ENCODE measurements around the gene BUB1B. TPM values are rescaled to one million over a fixed set of nuclear protein-coding genes. Genes with fewer than 3 reads are reported as not detected.

BUB1B gene
- total and polyA plus RNA-seq, 9 of the 15 experiments (the other 6 are each of a cell fraction or from before 2014, with no cell fraction given) = 28.7 to 113 (median 82.2) TPM

- TF ChIP-seq MGA (IDR thresholded peaks at IDR 0.05) (peak; percentile 68), CREB3 (tag; conservative IDR thresholded peaks at IDR 0.05; ENCODE audit: low read depth) (peak; percentile 76; the same call in 1 of the 2 replicates), ZNF764 (CRISPR knock-in tag; IDR thresholded peaks at IDR 0.05; ENCODE audit: low read depth) (no peak), ATF1 (CRISPR knock-in tag; IDR thresholded peaks at IDR 0.05) (no peak), ATF1 (tag; IDR thresholded peaks at IDR 0.05) (0 out of 2 replicates have a peak, but pooled peaks have one; percentile 18), COPS2 (conservative IDR thresholded peaks at IDR 0.05) (no peak), CTCFL (IDR thresholded peaks at IDR 0.05; ENCODE audit: borderline replicate concordance, insufficient read depth, low read depth, low read length, poor library complexity, severe bottlenecking) (no peak), TRIM28 (IDR thresholded peaks at IDR 0.05) (0 out of 2 replicates have a peak, but pooled peaks have one; percentile 19), ZFX (CRISPR knock-in tag; IDR thresholded peaks at IDR 0.05) (0 out of 2 replicates have a peak, but pooled peaks have one; percentile 24), ZFPM2 (CRISPR knock-in tag; IDR thresholded peaks at IDR 0.05) (no peak), DPF2 (IDR thresholded peaks at IDR 0.05) (peak; percentile 57), NCOR1 (IDR thresholded peaks at IDR 0.05) (peak; percentile 13; the same call in 1 of the 2 replicates), HNRNPLL (IDR thresholded peaks at IDR 0.05; ENCODE audit: low read depth, low read length, poor library complexity, severe bottlenecking) (no peak)
Measured at GRCh38 chr15:40137303-40138200, 23.3 kb upstream of the BUB1B start (continued).

All from K562 (cell line).